ENCODE data around the gene PAPOLA. TPM values are rescaled to one million over a fixed set of nuclear protein-coding genes. Genes with fewer than 3 reads are reported as not detected.

Gene PAPOLA
- polyA plus RNA-seq, 2 of the 4 experiments (the other 2 are of a cell fraction): 105 to 273 TPM

DNA sequence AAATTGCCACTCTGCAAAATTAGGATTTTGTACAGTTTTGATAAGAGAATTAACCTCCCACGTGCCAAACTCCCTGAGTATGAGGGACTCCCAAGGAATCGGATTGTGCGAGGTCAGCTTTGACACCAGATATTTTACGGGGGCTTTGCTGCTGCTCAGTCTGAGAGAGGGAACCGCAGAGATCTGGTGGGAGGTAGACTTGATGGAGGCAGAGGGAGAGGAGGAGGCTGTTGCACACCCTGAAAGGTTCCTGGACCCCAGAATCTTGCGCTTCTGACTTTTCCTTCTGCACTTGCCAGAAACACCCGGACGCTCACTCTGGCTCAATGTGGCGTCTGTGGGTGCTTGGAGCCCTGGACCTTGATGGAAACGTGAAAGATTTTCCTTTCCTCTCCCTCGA is 83.9 kb downstream of the PAPOLA start (continued):
- TF ChIP-seq, protein P1, sequence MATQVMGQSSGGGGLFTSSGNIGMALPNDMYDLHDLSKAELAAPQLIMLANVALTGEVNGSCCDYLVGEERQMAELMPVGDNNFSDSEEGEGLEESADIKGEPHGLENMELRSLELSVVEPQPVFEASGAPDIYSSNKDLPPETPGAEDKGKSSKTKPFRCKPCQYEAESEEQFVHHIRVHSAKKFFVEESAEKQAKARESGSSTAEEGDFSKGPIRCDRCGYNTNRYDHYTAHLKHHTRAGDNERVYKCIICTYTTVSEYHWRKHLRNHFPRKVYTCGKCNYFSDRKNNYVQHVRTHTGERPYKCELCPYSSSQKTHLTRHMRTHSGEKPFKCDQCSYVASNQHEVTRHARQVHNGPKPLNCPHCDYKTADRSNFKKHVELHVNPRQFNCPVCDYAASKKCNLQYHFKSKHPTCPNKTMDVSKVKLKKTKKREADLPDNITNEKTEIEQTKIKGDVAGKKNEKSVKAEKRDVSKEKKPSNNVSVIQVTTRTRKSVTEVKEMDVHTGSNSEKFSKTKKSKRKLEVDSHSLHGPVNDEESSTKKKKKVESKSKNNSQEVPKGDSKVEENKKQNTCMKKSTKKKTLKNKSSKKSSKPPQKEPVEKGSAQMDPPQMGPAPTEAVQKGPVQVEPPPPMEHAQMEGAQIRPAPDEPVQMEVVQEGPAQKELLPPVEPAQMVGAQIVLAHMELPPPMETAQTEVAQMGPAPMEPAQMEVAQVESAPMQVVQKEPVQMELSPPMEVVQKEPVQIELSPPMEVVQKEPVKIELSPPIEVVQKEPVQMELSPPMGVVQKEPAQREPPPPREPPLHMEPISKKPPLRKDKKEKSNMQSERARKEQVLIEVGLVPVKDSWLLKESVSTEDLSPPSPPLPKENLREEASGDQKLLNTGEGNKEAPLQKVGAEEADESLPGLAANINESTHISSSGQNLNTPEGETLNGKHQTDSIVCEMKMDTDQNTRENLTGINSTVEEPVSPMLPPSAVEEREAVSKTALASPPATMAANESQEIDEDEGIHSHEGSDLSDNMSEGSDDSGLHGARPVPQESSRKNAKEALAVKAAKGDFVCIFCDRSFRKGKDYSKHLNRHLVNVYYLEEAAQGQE (IDR thresholded peaks at IDR 0.05): no peak
- TF ChIP-seq HEYL (CRISPR knock-in tag; IDR thresholded peaks at IDR 0.05) (no peak), TFCP2L1 (CRISPR knock-in tag; IDR thresholded peaks at IDR 0.05) (no peak), POLR2A (IDR thresholded peaks at IDR 0.05; ENCODE audit: low read length) (no peak), FOSB (CRISPR knock-in tag; IDR thresholded peaks at IDR 0.05) (no peak), KDM5A (IDR thresholded peaks at IDR 0.05) (no peak), CEBPB (IDR thresholded peaks at IDR 0.05) (no peak)

DNA sequence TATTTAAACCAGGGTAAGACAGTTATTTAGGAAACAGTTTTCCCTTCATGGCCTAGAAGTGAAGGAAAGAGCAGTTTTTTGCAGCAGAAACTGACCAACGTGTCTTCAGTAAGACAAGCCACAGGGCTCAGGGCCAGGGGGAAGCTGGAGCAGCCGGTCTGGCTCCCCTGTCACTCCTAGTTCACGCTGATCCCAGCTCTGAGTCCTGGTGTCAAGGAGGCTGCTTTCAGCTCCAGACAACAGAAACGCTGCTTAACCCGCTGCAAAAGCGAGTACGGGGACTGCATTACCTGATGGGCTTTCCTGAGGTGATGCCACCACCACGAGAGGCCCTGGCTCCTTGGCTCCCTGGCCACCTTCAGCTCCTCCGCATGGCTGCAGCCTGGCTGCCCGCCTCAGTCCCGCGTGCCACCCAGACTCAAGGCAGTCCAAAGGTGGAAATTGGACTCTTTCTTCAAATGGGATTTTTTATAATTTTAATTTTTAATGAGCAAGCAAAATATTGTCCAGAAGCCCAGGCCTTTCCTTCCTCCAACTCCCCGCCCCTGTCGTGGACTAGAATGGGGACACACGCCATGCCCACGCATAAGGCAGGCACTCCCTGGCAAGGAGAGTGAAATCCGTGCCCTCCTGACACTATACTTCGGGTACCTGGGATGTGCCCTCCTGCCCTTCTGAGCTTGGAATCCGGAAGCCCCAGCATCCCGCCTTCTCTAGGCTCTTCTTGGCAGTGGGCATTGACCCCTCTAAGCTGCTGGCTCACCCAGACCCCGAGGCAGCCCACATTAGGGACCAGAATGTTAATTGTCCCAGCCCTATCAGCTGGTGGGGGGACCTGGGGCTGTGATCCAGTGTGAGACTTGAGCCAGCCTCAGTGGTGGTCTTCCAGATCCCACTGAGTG is 85.0 kb downstream of the PAPOLA start:
- Histone ChIP-seq H3K4me2 (no peak overlapping the region), H3K27ac (no peak overlapping the region), H3K4me1 (no peaks in the 10 kb centered on the region), H3K9me3 (no peaks in the 10 kb centered on the region), H3K4me3 (no peak overlapping the region)
- TF ChIP-seq JUN (IDR thresholded peaks at IDR 0.05): no peak
- no peak for TF ChIP-seq CHD4 (IDR thresholded peaks at IDR 0.05; ENCODE audit: borderline replicate concordance)
- TF ChIP-seq TP53 (CRISPR knock-in tag; IDR thresholded peaks at IDR 0.05): no peak
- TF ChIP-seq BHLHE40 (IDR thresholded peaks at IDR 0.05; ENCODE audit: low read depth, low read length): no peak
- no peak for TF ChIP-seq POLR2A (IDR thresholded peaks at IDR 0.05; ENCODE audit: low read length)
- no peak for TF ChIP-seq HOXB13 (CRISPR knock-in tag; IDR thresholded peaks at IDR 0.05; ENCODE audit: low read depth)
- TF ChIP-seq, protein P2, sequence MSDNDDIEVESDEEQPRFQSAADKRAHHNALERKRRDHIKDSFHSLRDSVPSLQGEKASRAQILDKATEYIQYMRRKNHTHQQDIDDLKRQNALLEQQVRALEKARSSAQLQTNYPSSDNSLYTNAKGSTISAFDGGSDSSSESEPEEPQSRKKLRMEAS (IDR thresholded peaks at IDR 0.05): no peak
- TF ChIP-seq ZFP36 (IDR thresholded peaks at IDR 0.05; ENCODE audit: borderline replicate concordance, partially characterized antibody): no peak
- no peak for TF ChIP-seq EHMT2 (IDR thresholded peaks at IDR 0.05; ENCODE audit: low read depth)
- no peak for TF ChIP-seq POLR2AphosphoS2 (conservative IDR thresholded peaks at IDR 0.05; ENCODE audit: low read length)
- no peak for TF ChIP-seq NR3C1 (IDR thresholded peaks at IDR 0.05)
- TF ChIP-seq KDM5A (IDR thresholded peaks at IDR 0.05): no peak
- TF ChIP-seq ZSCAN20 (CRISPR knock-in tag; IDR thresholded peaks at IDR 0.05): no peak
- no peak for TF ChIP-seq MYC (IDR thresholded peaks at IDR 0.05; ENCODE audit: borderline replicate concordance, low read length)
- TF ChIP-seq ZNF302 (CRISPR knock-in tag; IDR thresholded peaks at IDR 0.05): no peak
- TF ChIP-seq TFCP2L1 (CRISPR knock-in tag; IDR thresholded peaks at IDR 0.05): no peak
- TF ChIP-seq NPAS2 (CRISPR knock-in tag; IDR thresholded peaks at IDR 0.05; ENCODE audit: borderline replicate concordance): no peak
- no peak for TF ChIP-seq CHD2 (IDR thresholded peaks at IDR 0.05; ENCODE audit: low read length, partially characterized antibody)
- no peak for TF ChIP-seq CBX2 (IDR thresholded peaks at IDR 0.05; ENCODE audit: borderline replicate concordance, low read depth)
- ATAC-seq (no peak), FAIRE-seq (no peak), DNase-seq (ENCODE audit: low read depth in 1 of 2, low spot score in 1 of 2) (no peak)
- ChIA-PET CTCF (interaction anchor here (1.8 kb wide), 1 partner anchor 154 kb away, joined by 10 read pairs; no protein-coding TSS in a partner anchor), POLR2A (no interaction called here)
- WGBS (ENCODE audit: missing lambda C conversion rate): 69% methylated on average over 21 of the region's 21 CpGs
